ENCODE results near the gene CASK.

GRCh38 chrX:41655631-41656030 is 267.7 kb downstream of the CASK start:
- TF ChIP-seq POLR2A (IDR thresholded peaks at IDR 0.05) (no peak), CTCF (IDR thresholded peaks at IDR 0.05) (no peak), POLR2AphosphoS5 (IDR thresholded peaks at IDR 0.05) (no peak), EP300 (IDR thresholded peaks at IDR 0.05) (no peak)

Data from stomach (tissue), 4 donors.